Fibroblast of the conjunctiva (primary cell): Measurements from ENCODE around the gene PLXNA2.
A peak's percentile ranks its signal among the peaks of the same experiment; 100 is the strongest.

Source experiments
- DNase-seq: peaks from one replicate; pipeline ENCODE4 v3.0.0-alpha.2; 2010; ENCODE audit warnings: low read depth

PLXNA2 gene

GRCh38 chr1:208118306-208118705, 125.9 kb downstream of the PLXNA2 start:
- no peak for DNase-seq

- no peak for DNase-seq
Measured at GRCh38 chr1:208117826-208118225, 126.4 kb downstream of the PLXNA2 start.

GRCh38 chr1:208117409-208117808, 126.8 kb downstream of the PLXNA2 start:
- no peak for DNase-seq

GRCh38 chr1:208115924-208116640, 128.1 kb downstream of the PLXNA2 start:
- DNase-seq, result no peak

GRCh38 chr1:208113011-208113410, 131.2 kb downstream of the PLXNA2 start:
- no peak for DNase-seq

GRCh38 chr1:208112401-208112800, 131.8 kb downstream of the PLXNA2 start:
- no peak for DNase-seq

- no peak for DNase-seq
Measured at GRCh38 chr1:208111646-208112190, 132.5 kb downstream of the PLXNA2 start.

GRCh38 chr1:208110296-208110695, 133.9 kb downstream of the PLXNA2 start:
- no peak for DNase-seq

- DNase-seq, result no peak
Measured at GRCh38 chr1:208108646-208109330, 135.4 kb downstream of the PLXNA2 start.

- no peak for DNase-seq
Measured at GRCh38 chr1:208108213-208108608, 136.0 kb downstream of the PLXNA2 start.

GRCh38 chr1:208107425-208108212, 136.6 kb downstream of the PLXNA2 start:
- peak; percentile 30 for DNase-seq

- DNase-seq, result no peak
Measured at GRCh38 chr1:208106218-208106617, 138.0 kb downstream of the PLXNA2 start.

GRCh38 chr1:208105756-208106155, 138.4 kb downstream of the PLXNA2 start:
- no peak for DNase-seq

- DNase-seq, result no peak
Measured at GRCh38 chr1:208103597-208104513, 140.3 kb downstream of the PLXNA2 start.

- peak; percentile 43 for DNase-seq
Measured at GRCh38 chr1:208101661-208102431, 142.3 kb downstream of the PLXNA2 start.

GRCh38 chr1:208100906-208101305, 143.3 kb downstream of the PLXNA2 start:
- no peak for DNase-seq

- DNase-seq, result no peak
Measured at GRCh38 chr1:208100106-208100505, 144.1 kb downstream of the PLXNA2 start.

- DNase-seq, result no peak
Measured at GRCh38 chr1:208098773-208099172, 145.4 kb downstream of the PLXNA2 start.

- peak; percentile 46 for DNase-seq
Measured at GRCh38 chr1:208093754-208094719, 150.1 kb downstream of the PLXNA2 start.
